Right renal cortex interstitium (tissue), 3 donors: Measurements from ENCODE around the gene OVCH1. TPM values are rescaled to one million over a fixed set of nuclear protein-coding genes. Genes with fewer than 3 reads are reported as not detected.
"Not testable (repeated sequence)": the region's sequence is repeated elsewhere in the genome, so short reads cannot be mapped to it uniquely, and the experiment has no call there.

Experiments used
- DNase-seq, 3 donors: peaks; one replicate each; pipeline ENCODE4 v3.0.0-alpha.2; 2013; ENCODE audit warnings: low read depth in 3 of 3, low spot score in 2 of 3
- polyA plus RNA-seq, 3 donors: library from polyadenylated mRNA; unstranded; fragments of 120-200 nt; gene quantifications; one replicate each; pipeline ENCODE4 v1.2.1, GENCODE V29; 2013; ENCODE audit not compliant: insufficient read length in 3 of 3

Gene OVCH1
- polyA plus RNA-seq, 3 donors, result 0.15 to 0.23 (median 0.18) TPM

- DNase-seq, result no peak
Observed at GRCh38 chr12:29508949-29509348, 11.5 kb upstream of the OVCH1 start.

- no peak for DNase-seq
Observed at GRCh38 chr12:29505122-29505521, 7.6 kb upstream of the OVCH1 start.

GRCh38 chr12:29503283-29503682 lies 5.8 kb upstream of the OVCH1 start:
- no peak for DNase-seq

GRCh38 chr12:29499235-29499634 lies 1.7 kb upstream of the OVCH1 start:
- no peak for DNase-seq

- DNase-seq, result no peak
Observed at GRCh38 chr12:29492891-29493290, 4.6 kb downstream of the OVCH1 start.

GRCh38 chr12:29486972-29487371 lies 10.5 kb downstream of the OVCH1 start:
- DNase-seq, result no peak

GRCh38 chr12:29463198-29463597 lies 34.3 kb downstream of the OVCH1 start:
- no peak for DNase-seq

- DNase-seq, result no peak
Observed at GRCh38 chr12:29460082-29460481, 37.4 kb downstream of the OVCH1 start.

- DNase-seq, result no peak
Observed at GRCh38 chr12:29455087-29455486, 42.4 kb downstream of the OVCH1 start.

- no peak for DNase-seq
Observed at GRCh38 chr12:29451888-29452287, 45.6 kb downstream of the OVCH1 start.

- no peak for DNase-seq
Observed at GRCh38 chr12:29448157-29448556, 49.3 kb downstream of the OVCH1 start.

GRCh38 chr12:29447285-29447975 lies 50.1 kb downstream of the OVCH1 start:
- DNase-seq, result no peak

GRCh38 chr12:29439506-29439905 lies 58.0 kb downstream of the OVCH1 start:
- DNase-seq, result no peak

- DNase-seq, result no peak
Observed at GRCh38 chr12:29438752-29439408, 58.6 kb downstream of the OVCH1 start.

GRCh38 chr12:29437575-29437974 lies 59.9 kb downstream of the OVCH1 start:
- DNase-seq, result no peak

GRCh38 chr12:29436815-29437214 lies 60.7 kb downstream of the OVCH1 start:
- DNase-seq, result not testable (repeated sequence)

- no peak for DNase-seq
Observed at GRCh38 chr12:29431513-29431912, 66.0 kb downstream of the OVCH1 start.

GRCh38 chr12:29430716-29431044 lies 66.8 kb downstream of the OVCH1 start:
- DNase-seq, result no peak

- DNase-seq, result no peak
Observed at GRCh38 chr12:29429999-29430715, 67.3 kb downstream of the OVCH1 start.

- no peak for DNase-seq
Observed at GRCh38 chr12:29428633-29429032, 68.9 kb downstream of the OVCH1 start.

GRCh38 chr12:29427964-29428363 lies 69.5 kb downstream of the OVCH1 start:
- no peak for DNase-seq

GRCh38 chr12:29426498-29426897 lies 71.0 kb downstream of the OVCH1 start:
- DNase-seq, result no peak
